Adrenal gland (tissue), 12 donors: ENCODE measurements around the gene PKP3. TPM values are rescaled to one million over a fixed set of nuclear protein-coding genes. Genes with fewer than 3 reads are reported as not detected.

Experiments
- DNase-seq, 7 donors: peaks; one replicate each; pipeline ENCODE4 v3.0.0-alpha.2; 2019 to 2020
- H3K27ac ChIP-seq, 5 donors: fragments of 200-600 bp; sonication (generic) in 4 of 5; 1 replicate in 3 of 5; 2 replicates in 2 of 5; pipeline versions ENCODE4 v1.5.1 to v1.8.0; 2016 to 2020; ENCODE audit warnings: mild to moderate bottlenecking in 1 of 5
- H3K27me3 ChIP-seq: fragments of 200-600 bp; 2 replicates; pipeline ENCODE4 v1.8.0; 2021
- H3K36me3 ChIP-seq, 2 donors: fragments of 200-600 bp; replicated peaks in 1 of 2; 1 replicate in 1 of 2; 2 replicates in 1 of 2; pipeline versions ENCODE4 v1.5.1 to v1.8.0; 2018 to 2022
- H3K4me1 ChIP-seq, 2 donors: fragments of 200-600 bp; replicated peaks in 1 of 2; 1 replicate in 1 of 2; 2 replicates in 1 of 2; pipeline versions ENCODE4 v1.5.1 to v1.8.0; 2018 to 2021
- H3K4me3 ChIP-seq, 4 donors: fragments of 200-600 bp; sonication (generic) in 3 of 4; one replicate each; pipeline ENCODE4 v1.5.1; 2016 to 2018
- H3K9me3 ChIP-seq, 3 donors: fragments of 200-600 bp; sonication (generic) in 1 of 3; replicated peaks in 1 of 3; 1 replicate in 2 of 3; 2 replicates in 1 of 3; pipeline versions ENCODE4 v1.5.1 to v1.8.0; 2016 to 2021
- POLR2A ChIP-seq, 2 donors: fragments of 450-650 bp; IDR thresholded peaks; one replicate each; pipeline ENCODE4 v1.6.1; 2017; ENCODE audit warnings: antibody characterized with exemption in 2 of 2, mild to moderate bottlenecking in 2 of 2, moderate library complexity in 1 of 2
- WGBS, 4 donors: extraction: QIAGEN DNeasy Blood & Tissue Kit in 2 of 4; methylation state at CpG; one replicate each; pipeline versions ENCODE4 v1.1.5 to v1.1.7; 2013 to 2017; 5-methylcytosine and 5-hydroxymethylcytosine counted together
- intact Hi-C, 2 donors: fragments of 100-400 bp; cut with DNase I; formaldehyde crosslinking; loops; one replicate each; pipeline versions ENCODE4 v1.14.1 to v1.15.0; 2022 to 2023
- polyA plus RNA-seq, 3 donors: library from polyadenylated mRNA; stranded (reverse); fragments of 200-250 nt in 2 of 3; fragments of 350-450 nt in 1 of 3; fragmentation: Illumina TruSeq in 1 of 3; extraction: RNeasy Lipid Tissue Mini Kit (QIAGEN cat#74804) in 1 of 3; gene quantifications; one replicate each; pipeline ENCODE4 v1.2.3, GENCODE V29; 2013 to 2014
- total RNA-seq, 9 donors: library from RNA; depleted of rRNA in 4 of 9; stranded (reverse); fragments of >200 nt in 4 of 9; fragments of 120-200 nt in 1 of 9; fragmentation: NEBNext Ultra II Directional in 1 of 9; extraction: Animal tissue kit (Norgen Biotek cat#: 25700) in 1 of 9; gene quantifications; one replicate each; pipeline versions ENCODE4 v1.1.0 to v1.2.4, GENCODE V29; 2013 to 2023
- TF ChIP-seq, protein P1 (sequence below), 6 experiments: fragments of 450-650 bp in 4 of 6; fragments of 200-600 bp in 2 of 6; sonication (generic) in 1 of 6; IDR thresholded peaks; 1 replicate in 5 of 6; 2 replicates in 1 of 6; pipeline versions ENCODE4 v1.5.1 to v1.8.0; 2016 to 2021; ENCODE audit warnings: antibody characterized with exemption in 6 of 6, mild to moderate bottlenecking in 2 of 6, moderate library complexity in 1 of 6
- donor health status: healthy with polysubstance abuse.
- donor health status: Bipolar disorder and iron deficiency.
- donor health status: DM: yes; HTN: yes; CAD: no.
- donor health status: DM: no; HTN: no; CAD: no.
- donor health status: DM: no; HTN: no; CAD: no.
- donor health status: DM: yes; HTN: yes; CAD: no.

The PKP3 gene
- total and polyA plus RNA-seq, 12 donors = 0.37 to 0.65 (median 0.55) TPM; not detected in 8

DNA sequence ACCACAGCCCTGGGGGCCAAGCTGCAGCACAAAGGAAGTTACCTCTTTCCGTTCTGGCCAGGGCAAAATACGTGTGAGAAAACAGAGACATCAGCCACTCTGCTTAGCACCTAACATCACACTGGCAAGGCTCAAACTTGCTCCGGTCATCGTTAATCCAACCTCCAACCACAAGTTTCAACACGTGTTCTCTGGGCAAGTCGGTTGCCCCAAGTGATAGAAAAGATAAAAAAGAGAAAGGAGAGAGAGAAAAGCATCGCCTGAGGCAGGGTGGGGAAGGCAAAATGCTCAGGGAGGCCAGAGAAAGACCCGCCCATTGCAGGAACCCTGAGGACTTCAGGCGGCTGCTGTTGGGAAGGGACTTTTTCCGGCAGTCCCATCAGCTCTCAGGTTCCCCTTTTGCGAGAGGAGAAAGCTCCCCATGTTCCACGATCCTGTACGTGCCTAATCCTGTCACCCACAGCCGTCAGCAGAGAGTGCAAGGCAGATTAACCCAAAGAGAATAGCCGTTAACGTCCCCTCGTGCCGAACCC lies 43.2 kb upstream of the PKP3 start:
- WGBS, 4 donors = 62 to 74% (median 65%) methylated on average over 15 to 18 of the region's 18 CpGs
- Histone ChIP-seq H3K4me3 (no peak overlapping the region), H3K27me3 (no peaks in the 10 kb centered on the region), H3K9me3 (no peaks in the 10 kb centered on the region), H3K36me3 (no peaks in the 10 kb centered on the region), H3K27ac (no peak overlapping the region), H3K4me1 (peaks cover 8 to 13% of the 10 kb centered on the region in 2 donors)
- no peak for DNase-seq
- TF ChIP-seq, protein P1, sequence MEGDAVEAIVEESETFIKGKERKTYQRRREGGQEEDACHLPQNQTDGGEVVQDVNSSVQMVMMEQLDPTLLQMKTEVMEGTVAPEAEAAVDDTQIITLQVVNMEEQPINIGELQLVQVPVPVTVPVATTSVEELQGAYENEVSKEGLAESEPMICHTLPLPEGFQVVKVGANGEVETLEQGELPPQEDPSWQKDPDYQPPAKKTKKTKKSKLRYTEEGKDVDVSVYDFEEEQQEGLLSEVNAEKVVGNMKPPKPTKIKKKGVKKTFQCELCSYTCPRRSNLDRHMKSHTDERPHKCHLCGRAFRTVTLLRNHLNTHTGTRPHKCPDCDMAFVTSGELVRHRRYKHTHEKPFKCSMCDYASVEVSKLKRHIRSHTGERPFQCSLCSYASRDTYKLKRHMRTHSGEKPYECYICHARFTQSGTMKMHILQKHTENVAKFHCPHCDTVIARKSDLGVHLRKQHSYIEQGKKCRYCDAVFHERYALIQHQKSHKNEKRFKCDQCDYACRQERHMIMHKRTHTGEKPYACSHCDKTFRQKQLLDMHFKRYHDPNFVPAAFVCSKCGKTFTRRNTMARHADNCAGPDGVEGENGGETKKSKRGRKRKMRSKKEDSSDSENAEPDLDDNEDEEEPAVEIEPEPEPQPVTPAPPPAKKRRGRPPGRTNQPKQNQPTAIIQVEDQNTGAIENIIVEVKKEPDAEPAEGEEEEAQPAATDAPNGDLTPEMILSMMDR (IDR thresholded peaks at IDR 0.05) = no peak
- TF ChIP-seq POLR2A (IDR thresholded peaks at IDR 0.05) = no peak
- intact Hi-C loops = no loop called here

DNA sequence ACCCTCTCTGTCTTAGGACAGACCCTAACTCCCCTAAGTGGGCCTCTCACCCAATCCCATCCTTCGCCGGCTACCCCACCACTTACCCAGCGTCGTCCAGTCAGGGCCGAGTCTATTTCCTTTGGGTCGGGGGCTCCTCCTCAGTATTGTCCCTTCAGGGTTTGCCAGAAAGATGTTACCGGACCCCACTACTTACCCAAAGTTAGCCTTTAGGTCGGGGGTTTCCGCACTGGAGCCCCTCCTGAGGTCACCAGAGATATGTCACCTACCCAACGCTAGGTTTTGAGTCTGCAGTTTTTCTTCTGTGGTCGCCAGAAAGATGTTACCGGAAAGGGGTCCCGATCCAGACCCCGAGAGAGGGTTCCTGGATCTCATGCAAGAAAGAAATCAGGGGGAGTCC lies 42.6 kb upstream of the PKP3 start:
- Histone ChIP-seq H3K27ac (no peak overlapping the region), H3K36me3 (no peaks in the 10 kb centered on the region), H3K27me3 (no peaks in the 10 kb centered on the region), H3K4me1 (peaks cover 9 to 13% of the 10 kb centered on the region in 2 donors), H3K9me3 (no peaks in the 10 kb centered on the region), H3K4me3 (no peak overlapping the region)
- 90 to 93% (median 92%) methylated on average over 14 of the region's 14 CpGs for WGBS, 4 donors
- intact Hi-C loops = no loop called here
- DNase-seq = no peak
- TF ChIP-seq, protein P1 (IDR thresholded peaks at IDR 0.05) = no peak
- no peak for TF ChIP-seq POLR2A (IDR thresholded peaks at IDR 0.05)

DNA sequence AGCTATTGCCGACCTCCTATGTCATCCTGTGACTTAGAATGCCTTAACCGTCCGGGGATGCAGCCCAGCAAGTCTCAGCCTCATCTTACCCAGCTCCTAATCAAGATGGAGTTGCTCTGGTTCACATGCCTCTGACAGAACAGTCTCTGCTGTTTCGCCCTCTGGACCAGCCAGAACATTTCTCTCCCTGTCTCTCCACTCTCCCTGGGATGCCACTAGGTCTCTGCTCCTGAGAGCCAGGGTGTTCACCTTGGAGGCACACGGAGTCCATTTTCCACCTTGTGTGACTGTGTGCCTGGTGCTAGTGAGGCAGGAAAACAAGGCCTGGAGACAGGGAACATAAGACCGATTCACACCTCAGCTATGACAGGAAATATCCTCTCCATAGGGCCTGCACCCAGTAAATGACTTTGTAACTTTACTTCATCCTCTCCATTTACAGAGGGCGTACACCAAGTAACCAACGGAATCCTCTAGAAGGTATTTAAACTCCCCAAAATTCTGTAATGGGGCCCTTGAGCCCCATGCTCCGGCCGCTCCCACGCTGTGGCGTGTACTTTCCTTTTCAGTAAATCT lies 41.5 kb upstream of the PKP3 start:
- intact Hi-C loops = no loop called here
- Histone ChIP-seq H3K27me3 (no peaks in the 10 kb centered on the region), H3K4me3 (no peak overlapping the region), H3K27ac (peak overlapping the region in 4 of 5 donors; percentile 35 to 94 (median 72)), H3K4me1 (peaks cover 9 to 13% of the 10 kb centered on the region in 2 donors), H3K9me3 (no peaks in the 10 kb centered on the region), H3K36me3 (no peaks in the 10 kb centered on the region)
- no peak for DNase-seq
- 86 to 92% (median 90%) methylated on average over 12 of the region's 12 CpGs for WGBS, 4 donors
- TF ChIP-seq, protein P1 (IDR thresholded peaks at IDR 0.05) = no peak
- no peak for TF ChIP-seq POLR2A (IDR thresholded peaks at IDR 0.05)

DNA sequence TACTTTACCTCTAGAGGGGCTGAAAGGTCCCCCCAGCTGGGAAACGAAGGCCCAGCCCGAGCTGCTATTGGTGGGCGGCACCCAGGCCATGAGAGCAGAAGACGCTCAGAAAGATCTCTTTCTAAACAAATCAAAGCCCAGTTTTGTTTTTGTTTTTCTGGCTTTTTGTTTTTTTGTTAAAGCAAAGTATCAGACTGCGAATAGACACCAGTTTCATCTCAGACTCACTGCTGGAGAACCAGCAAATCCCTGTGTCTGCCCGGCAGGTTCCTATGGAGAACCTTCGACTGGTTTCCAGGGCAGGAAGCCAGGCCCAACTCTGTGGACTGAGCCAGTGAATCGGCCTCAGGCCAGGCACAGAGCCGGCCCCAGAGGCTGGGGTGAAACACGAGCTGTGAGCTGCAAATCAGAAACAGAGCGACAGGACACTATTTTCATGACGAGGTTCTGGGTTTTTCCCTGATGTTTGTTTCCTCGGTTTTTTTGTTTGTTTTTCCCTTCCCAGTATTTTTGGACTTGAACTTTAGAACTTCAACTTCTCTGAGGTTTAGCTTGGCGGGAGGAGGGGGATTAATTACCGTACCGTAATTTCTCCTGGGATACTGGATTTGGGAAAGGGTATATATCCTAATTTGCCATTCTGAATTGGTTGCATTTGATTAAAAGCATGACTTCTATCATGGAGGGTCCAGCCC lies 40.7 kb upstream of the PKP3 start:
- DNase-seq = peak; percentile 53 to 90 (median 78)
- Histone ChIP-seq H3K4me3 (no peak overlapping the region), H3K27ac (peak overlapping the region in 4 of 5 donors; percentile 35 to 94 (median 72)), H3K36me3 (no peaks in the 10 kb centered on the region), H3K27me3 (no peaks in the 10 kb centered on the region), H3K9me3 (no peaks in the 10 kb centered on the region), H3K4me1 (peaks cover 9 to 13% of the 10 kb centered on the region in 2 donors)
- intact Hi-C loops = no loop called here
- TF ChIP-seq, protein P1 (IDR thresholded peaks at IDR 0.05) = no peak
- no peak for TF ChIP-seq POLR2A (IDR thresholded peaks at IDR 0.05)
- 36 to 47% (median 38%) methylated on average over 16 of the region's 16 CpGs for WGBS, 4 donors
